Germinal center (tissue), 1 donor: ENCODE measurements around the gene PRSS56.

Experiments used
- DNase-seq: peaks from one replicate; pipeline ENCODE4 v3.0.0; 2012; ENCODE audit warnings: mixed read lengths, low spot score

The PRSS56 gene

GRCh38 chr2:232573771-232574435, 53.7 kb downstream of the PRSS56 start:
- no peak for DNase-seq

- DNase-seq: no peak
These were observed 54.7 kb downstream of the PRSS56 start for GRCh38 chr2:232574674-232575403.
